NCI-H2196 treated with DMSO at 0.1 percent for 48 hours (cell line): Measurements from ENCODE around the gene ANXA1.

Experiments used
- DNase-seq: peaks from one replicate; lab custom pipeline; 2025; ENCODE audit not compliant: unreplicated experiment; lab: John Stamatoyannopoulos, UW

The ANXA1 gene

GRCh38 chr9:73151653-73152542, at the start of gene ANXA1:
Gene ANXA1 (plus strand): TSS chr9:73151865. CDS start chr9:73158536, 6,671 bp downstream.
- DNase-seq: no peak

GRCh38 chr9:73104342-73104741, 47.3 kb upstream of the ANXA1 start:
- no peak for DNase-seq

- no peak for DNase-seq
Measured at GRCh38 chr9:73104921-73105320, 46.7 kb upstream of the ANXA1 start.

- DNase-seq: peak; percentile 25
Measured at GRCh38 chr9:73107489-73108069, 44.1 kb upstream of the ANXA1 start.

GRCh38 chr9:73114058-73114457, 37.6 kb upstream of the ANXA1 start:
- DNase-seq: no peak

- no peak for DNase-seq
Measured at GRCh38 chr9:73114958-73115357, 36.7 kb upstream of the ANXA1 start.

GRCh38 chr9:73116031-73116430, 35.6 kb upstream of the ANXA1 start:
- no peak for DNase-seq

GRCh38 chr9:73116880-73117279, 34.8 kb upstream of the ANXA1 start:
- no peak for DNase-seq

- no peak for DNase-seq
Measured at GRCh38 chr9:73118286-73118685, 33.4 kb upstream of the ANXA1 start.

- no peak for DNase-seq
Measured at GRCh38 chr9:73118898-73119554, 32.6 kb upstream of the ANXA1 start.

- no peak for DNase-seq
Measured at GRCh38 chr9:73121375-73121935, 30.2 kb upstream of the ANXA1 start.

GRCh38 chr9:73125651-73126050, 26.0 kb upstream of the ANXA1 start:
- no peak for DNase-seq

- no peak for DNase-seq
Measured at GRCh38 chr9:73129941-73130685, 21.6 kb upstream of the ANXA1 start.

- DNase-seq: no peak
Measured at GRCh38 chr9:73131461-73131860, 20.2 kb upstream of the ANXA1 start.

GRCh38 chr9:73132034-73132776, 19.5 kb upstream of the ANXA1 start:
- DNase-seq: peak; percentile 46

- no peak for DNase-seq
Measured at GRCh38 chr9:73133022-73133651, 18.5 kb upstream of the ANXA1 start.

GRCh38 chr9:73133921-73134407, 17.7 kb upstream of the ANXA1 start:
- DNase-seq: no peak

GRCh38 chr9:73135394-73135793, 16.3 kb upstream of the ANXA1 start:
- DNase-seq: no peak

GRCh38 chr9:73137286-73137899, 14.3 kb upstream of the ANXA1 start:
- no peak for DNase-seq
